Breast epithelium (tissue), 3 donors: Measurements from ENCODE around the gene POU4F1.

ENCODE experiments used
- CTCF ChIP-seq, 3 donors: fragments of 450-650 bp; IDR thresholded peaks; one replicate each; pipeline ENCODE4 v1.5.1; 2016 to 2017; ENCODE audit warnings: antibody characterized with exemption in 3 of 3, mild to moderate bottlenecking in 3 of 3, moderate library complexity in 3 of 3
- POLR2A ChIP-seq: fragments of 450-650 bp; IDR thresholded peaks from one replicate; pipeline ENCODE4 v1.6.1; 2016; ENCODE audit warnings: antibody characterized with exemption, mild to moderate bottlenecking, moderate library complexity
- POLR2AphosphoS5 ChIP-seq, 3 donors: sonication (generic); formaldehyde crosslinking; IDR thresholded peaks; one replicate each; pipeline ENCODE4 v1.6.1; 2017; ENCODE audit warnings: antibody characterized with exemption in 3 of 3

GRCh38 chr13:78597602-78597932 is 5.8 kb downstream of the POU4F1 start:
- TF ChIP-seq POLR2A (no peak), POLR2AphosphoS5 (IDR thresholded peaks at IDR 0.05) (no peak), CTCF (IDR thresholded peaks at IDR 0.05) (no peak)
